GM23248 (cell line): ENCODE results near the gene FYB1. TPM values are rescaled to one million over a fixed set of nuclear protein-coding genes. Genes with fewer than 3 reads are reported as not detected.
"Not testable (repeated sequence)": the region's sequence is repeated elsewhere in the genome, so short reads cannot be mapped to it uniquely, and the experiment has no call there.

Experiments
- DNase-seq: peaks from one replicate; pipeline ENCODE4 v3.0.0-alpha.2; 2015
- H2AFZ ChIP-seq: fragments of 200-600 bp; sonication (generic); 2 replicates; pipeline ENCODE4 v1.6.1; 2016; ENCODE audit warnings: antibody characterized with exemption
- H3F3A ChIP-seq: fragments of 200-600 bp; sonication (generic); 2 replicates; pipeline ENCODE4 v1.6.1; 2016; ENCODE audit warnings: mild to moderate bottlenecking, antibody characterized with exemption, mixed run types; ENCODE audit not compliant: insufficient read depth
- H3K27ac ChIP-seq: fragments of 200-600 bp; sonication (generic); 2 replicates; pipeline ENCODE4 v1.5.1; 2016; ENCODE audit warnings: mild to moderate bottlenecking
- H3K27me3 ChIP-seq: fragments of 200-600 bp; sonication (generic); replicated peaks from 2 replicates; pipeline ENCODE4 v1.6.1; 2016; ENCODE audit warnings: mild to moderate bottlenecking; ENCODE audit not compliant: insufficient read depth
- H3K36me3 ChIP-seq: fragments of 200-600 bp; sonication (generic); 2 replicates; pipeline ENCODE4 v1.6.1; 2016; ENCODE audit warnings: low read depth, mild to moderate bottlenecking
- H3K4me1 ChIP-seq: fragments of 200-600 bp; sonication (generic); 2 replicates; pipeline ENCODE4 v1.6.1; 2016; ENCODE audit warnings: mild to moderate bottlenecking; ENCODE audit not compliant: insufficient read depth
- H3K4me2 ChIP-seq: fragments of 200-600 bp; sonication (generic); one replicate; pipeline ENCODE4 v1.6.1; 2016; ENCODE audit warnings: mild to moderate bottlenecking; ENCODE audit not compliant: unreplicated experiment
- H3K4me3 ChIP-seq: fragments of 200-600 bp; sonication (generic); 2 replicates; pipeline ENCODE4 v1.5.1; 2016; ENCODE audit warnings: mild to moderate bottlenecking
- H3K79me2 ChIP-seq: fragments of 200-600 bp; sonication (generic); 2 replicates; pipeline ENCODE4 v1.6.1; 2016; ENCODE audit warnings: mild to moderate bottlenecking; ENCODE audit not compliant: insufficient read depth
- H3K9ac ChIP-seq: fragments of 200-600 bp; sonication (generic); 2 replicates; pipeline ENCODE4 v1.6.1; 2016; ENCODE audit warnings: mild to moderate bottlenecking
- H3K9me2 ChIP-seq: fragments of 200-600 bp; sonication (generic); 2 replicates; pipeline ENCODE4 v1.6.1; 2016; ENCODE audit warnings: mixed run types, mild to moderate bottlenecking, moderate library complexity; ENCODE audit not compliant: insufficient read depth
- H3K9me3 ChIP-seq: fragments of 200-600 bp; sonication (generic); one replicate; pipeline ENCODE4 v1.6.1; 2017; ENCODE audit warnings: low read depth
- H4K20me1 ChIP-seq: fragments of 200-600 bp; sonication (generic); 2 replicates; pipeline ENCODE4 v1.6.0; 2016; ENCODE audit not compliant: insufficient read depth
- EZH2 ChIP-seq: fragments of 200-600 bp; sonication (generic); IDR thresholded peaks from 2 replicates; pipeline ENCODE4 v1.6.1; 2018; ENCODE audit warnings: antibody characterized with exemption, mild to moderate bottlenecking; ENCODE audit not compliant: insufficient read depth, poor library complexity, severe bottlenecking
- EZH2phosphoT487 ChIP-seq: fragments of 200-600 bp; sonication (generic); IDR thresholded peaks from 2 replicates; pipeline ENCODE4 v1.6.1; 2018; ENCODE audit warnings: antibody characterized with exemption, moderate library complexity, mild to moderate bottlenecking, low read depth; ENCODE audit not compliant: insufficient read depth
- WGBS, 2 experiments: methylation state at CpG; one replicate each; pipeline ENCODE4 v1.1.6; 2015 to 2017; ENCODE audit warnings: low lambda C conversion rate in 2 of 2, low coverage in 1 of 2; ENCODE audit errors: missing lambda C conversion rate in 2 of 2; 5-methylcytosine and 5-hydroxymethylcytosine counted together
- in situ Hi-C: fragments of 300-500 bp; cut with MboI; formaldehyde crosslinking; loops from 2 replicates; pipeline ENCODE4 v1.15.0; 2020
- polyA plus RNA-seq: library from polyadenylated mRNA; unstranded; fragments of >200 nt; fragmentation: Nextera tagmentation; extraction: Ambion mirVana; gene quantifications from 2 replicates; pipeline ENCODE4 v1.2.1, GENCODE V29; 2016
- total RNA-seq: library from RNA; depleted of rRNA; stranded (reverse); fragments of >200 nt; shearing (Covaris generic); gene quantifications from 2 replicates; pipeline ENCODE4 v1.2.3, GENCODE V29; 2014

FYB1 gene
- total and polyA plus RNA-seq, 2 experiments from 2014 or later: 0.11 TPM; not detected in 1

DNA sequence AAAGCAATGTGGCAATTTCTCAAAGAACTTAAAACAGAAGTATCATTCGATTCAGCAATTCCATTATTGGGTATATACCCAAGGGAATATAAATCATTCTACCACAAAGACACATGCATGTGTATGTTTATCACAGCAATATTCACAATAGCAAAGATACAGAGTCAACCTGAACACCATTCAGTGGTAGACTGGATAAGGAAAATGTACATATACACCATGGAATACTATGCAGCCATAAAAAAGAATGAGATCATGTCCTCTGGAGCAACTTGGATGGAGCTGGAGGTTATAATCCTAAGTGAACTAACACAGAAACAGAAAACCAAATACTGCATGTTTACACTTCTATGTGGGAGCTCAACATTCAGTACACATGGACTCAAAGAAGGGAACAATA lies 21.4 kb upstream of the FYB1 start:
- H3K9ac ChIP-seq: no peak overlapping the region
- H3K9me2 ChIP-seq: no peaks in the 10 kb centered on the region
- WGBS, 2 experiments: 56 to 71% methylated on average over 1 of the region's 1 CpG
- H3K4me1 ChIP-seq: no peaks in the 10 kb centered on the region
- H3K27me3 ChIP-seq: 0 out of 2 replicates have a peak, but pooled peaks cover 4% of the 10 kb centered on the region
- no peaks in the 10 kb centered on the region for H3K79me2 ChIP-seq
- DNase-seq: no peak
- no peak overlapping the region for H2AFZ ChIP-seq
- no peaks in the 10 kb centered on the region for H3K9me3 ChIP-seq
- no peak overlapping the region for H3K4me2 ChIP-seq
- H4K20me1 ChIP-seq: no peaks in the 10 kb centered on the region
- H3K4me3 ChIP-seq: no peak overlapping the region
- TF ChIP-seq EZH2phosphoT487: no peak
- no peak for TF ChIP-seq EZH2
- no peaks in the 10 kb centered on the region for H3K36me3 ChIP-seq
- in situ Hi-C loops: no loop called here
- H3F3A ChIP-seq: no peaks in the 10 kb centered on the region
- no peak overlapping the region for H3K27ac ChIP-seq

DNA sequence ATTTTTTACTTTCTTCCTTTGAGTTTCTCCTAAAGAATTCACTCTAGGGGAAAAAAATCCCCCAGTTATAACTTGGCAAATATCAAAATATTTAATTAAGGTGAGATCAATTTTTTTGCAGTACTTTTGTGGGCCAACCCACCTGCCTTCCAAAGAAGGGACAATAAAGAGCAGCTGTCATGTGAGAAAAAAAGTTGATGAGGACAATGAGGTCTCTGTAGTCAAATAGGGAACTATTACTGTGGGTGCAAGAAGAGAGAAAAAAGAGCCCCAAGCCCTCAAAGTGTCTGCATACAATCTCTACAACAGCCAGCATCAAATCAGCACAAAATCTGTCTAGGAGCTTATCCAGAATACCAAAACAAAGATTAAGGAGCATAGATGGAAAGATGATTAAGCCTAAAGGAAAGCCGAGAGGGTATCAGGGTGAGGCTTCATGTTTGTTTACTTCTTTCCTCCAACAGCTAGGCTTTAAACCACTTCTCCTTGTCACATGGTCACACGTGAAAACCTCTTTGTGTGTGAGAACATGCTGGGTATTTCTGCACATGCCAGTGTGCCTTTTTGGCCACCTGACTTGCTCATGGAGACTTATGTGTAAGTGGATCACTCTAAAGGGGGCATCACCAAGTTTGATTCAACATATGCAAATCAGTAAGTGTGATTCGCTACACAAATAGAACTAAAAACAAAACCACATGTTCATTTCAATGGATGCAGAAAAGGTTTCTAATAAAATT lies 19.2 kb upstream of the FYB1 start:
- no peak for TF ChIP-seq EZH2phosphoT487
- TF ChIP-seq EZH2: no peak
- WGBS, 2 experiments: 60 to 61% methylated on average over 3 of the region's 3 CpGs
- no peaks in the 10 kb centered on the region for H3K79me2 ChIP-seq

DNA sequence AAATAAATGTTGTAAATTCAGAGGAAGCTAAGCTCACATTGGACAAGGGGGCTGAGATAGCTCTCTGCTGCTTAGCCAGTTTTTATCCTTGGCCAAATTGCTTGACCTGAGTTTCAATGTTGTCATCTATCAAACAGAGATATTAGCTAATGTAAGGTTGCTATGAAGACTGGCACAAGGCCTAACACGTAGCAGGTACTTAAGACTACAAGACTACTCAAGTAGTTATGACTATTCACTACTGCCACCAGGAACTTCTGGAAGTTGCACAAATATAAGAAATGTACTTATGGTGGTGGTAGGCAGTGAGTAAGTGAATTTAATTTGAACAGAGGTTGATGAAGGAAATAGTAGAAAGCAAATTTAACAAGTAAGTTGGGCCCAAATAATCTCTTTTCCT lies 17.4 kb upstream of the FYB1 start:
- no peak for DNase-seq
- Histone ChIP-seq H3K4me1 (peaks cover 4% of the 10 kb centered on the region; the same call in 1 of the 2 replicates), H3K4me3 (no peak overlapping the region), H3K4me2 (no peak overlapping the region), H4K20me1 (no peaks in the 10 kb centered on the region), H3K36me3 (no peaks in the 10 kb centered on the region), H3K9ac (no peak overlapping the region), H3K9me2 (no peaks in the 10 kb centered on the region), H3K27ac (no peak overlapping the region), H3K9me3 (no peaks in the 10 kb centered on the region), H3F3A (no peaks in the 10 kb centered on the region), H2AFZ (no peak overlapping the region), H3K79me2 (no peaks in the 10 kb centered on the region), H3K27me3 (no peaks in the 10 kb centered on the region)
- 76 to 90% methylated on average over 1 of the region's 1 CpG for WGBS, 2 experiments
- in situ Hi-C loops: no loop called here
- TF ChIP-seq EZH2phosphoT487: no peak
- no peak for TF ChIP-seq EZH2

More for the DNA sequence above, 19.2 kb upstream of the FYB1 start:
- Histone ChIP-seq H3K9me3 (no peaks in the 10 kb centered on the region), H3K4me2 (no peak overlapping the region), H4K20me1 (no peaks in the 10 kb centered on the region), H2AFZ (no peak overlapping the region), H3K9me2 (no peaks in the 10 kb centered on the region), H3F3A (no peaks in the 10 kb centered on the region), H3K27ac (no peak overlapping the region), H3K9ac (no peak overlapping the region), H3K27me3 (no peaks in the 10 kb centered on the region), H3K36me3 (no peaks in the 10 kb centered on the region), H3K4me3 (no peak overlapping the region), H3K4me1 (no peaks in the 10 kb centered on the region)
- no peak for DNase-seq
- in situ Hi-C loops: no loop called here

GRCh38 chr5:39235648-39236047 lies 16.3 kb upstream of the FYB1 start:
- peaks cover 5% of the 10 kb centered on the region; the same call in 1 of the 2 replicates for H3K4me1 ChIP-seq
- H3K27me3 ChIP-seq: no peaks in the 10 kb centered on the region
- no peaks in the 10 kb centered on the region for H3K9me3 ChIP-seq
- 54 to 64% methylated on average over 3 of the region's 3 CpGs for WGBS, 2 experiments
- no peak overlapping the region for H2AFZ ChIP-seq
- H3K9me2 ChIP-seq: no peaks in the 10 kb centered on the region
- no peaks in the 10 kb centered on the region for H3K79me2 ChIP-seq
- H3K4me3 ChIP-seq: no peak overlapping the region
- DNase-seq: no peak
- no peaks in the 10 kb centered on the region for H3F3A ChIP-seq
- H3K4me2 ChIP-seq: no peak overlapping the region
- H3K9ac ChIP-seq: no peak overlapping the region
- no peaks in the 10 kb centered on the region for H3K36me3 ChIP-seq
- no peak overlapping the region for H3K27ac ChIP-seq
- in situ Hi-C loops: no loop called here
- H4K20me1 ChIP-seq: no peaks in the 10 kb centered on the region
- TF ChIP-seq EZH2phosphoT487: no peak
- no peak for TF ChIP-seq EZH2

DNA sequence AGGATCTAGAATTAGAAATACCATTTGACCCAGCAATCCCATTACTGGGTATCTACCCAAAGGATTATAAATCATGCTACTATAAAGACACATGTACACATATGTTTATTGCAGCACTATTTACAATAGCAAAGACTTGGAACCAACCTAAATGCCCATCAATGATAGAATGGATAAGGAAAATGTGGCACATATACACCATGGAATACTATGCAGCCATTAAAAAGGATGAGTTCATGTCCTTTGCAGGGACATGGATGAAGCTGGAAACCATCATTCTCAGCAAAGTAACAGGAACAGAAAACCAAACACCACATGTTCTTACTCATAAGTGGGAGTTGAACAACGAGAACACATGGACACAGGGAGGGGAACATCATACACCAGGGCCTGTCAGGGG lies 15.1 kb upstream of the FYB1 start:
- H3K36me3 ChIP-seq, H3K9me2 ChIP-seq, H3F3A ChIP-seq, H3K9me3 ChIP-seq, H3K4me3 ChIP-seq, H3K79me2 ChIP-seq, in situ Hi-C loops, H3K4me1 ChIP-seq, H3K27ac ChIP-seq, H3K4me2 ChIP-seq, DNase-seq, H2AFZ ChIP-seq, H3K27me3 ChIP-seq, H4K20me1 ChIP-seq, H3K9ac ChIP-seq: not testable (repeated sequence)
- 50 to 56% methylated on average over 1 of the region's 1 CpG for WGBS, 2 experiments
